ENCODE measurements around the gene RNF8.
"Not testable (repeated sequence)": the region's sequence is repeated elsewhere in the genome, so short reads cannot be mapped to it uniquely, and the experiment has no call there.

RNF8 gene

DNA sequence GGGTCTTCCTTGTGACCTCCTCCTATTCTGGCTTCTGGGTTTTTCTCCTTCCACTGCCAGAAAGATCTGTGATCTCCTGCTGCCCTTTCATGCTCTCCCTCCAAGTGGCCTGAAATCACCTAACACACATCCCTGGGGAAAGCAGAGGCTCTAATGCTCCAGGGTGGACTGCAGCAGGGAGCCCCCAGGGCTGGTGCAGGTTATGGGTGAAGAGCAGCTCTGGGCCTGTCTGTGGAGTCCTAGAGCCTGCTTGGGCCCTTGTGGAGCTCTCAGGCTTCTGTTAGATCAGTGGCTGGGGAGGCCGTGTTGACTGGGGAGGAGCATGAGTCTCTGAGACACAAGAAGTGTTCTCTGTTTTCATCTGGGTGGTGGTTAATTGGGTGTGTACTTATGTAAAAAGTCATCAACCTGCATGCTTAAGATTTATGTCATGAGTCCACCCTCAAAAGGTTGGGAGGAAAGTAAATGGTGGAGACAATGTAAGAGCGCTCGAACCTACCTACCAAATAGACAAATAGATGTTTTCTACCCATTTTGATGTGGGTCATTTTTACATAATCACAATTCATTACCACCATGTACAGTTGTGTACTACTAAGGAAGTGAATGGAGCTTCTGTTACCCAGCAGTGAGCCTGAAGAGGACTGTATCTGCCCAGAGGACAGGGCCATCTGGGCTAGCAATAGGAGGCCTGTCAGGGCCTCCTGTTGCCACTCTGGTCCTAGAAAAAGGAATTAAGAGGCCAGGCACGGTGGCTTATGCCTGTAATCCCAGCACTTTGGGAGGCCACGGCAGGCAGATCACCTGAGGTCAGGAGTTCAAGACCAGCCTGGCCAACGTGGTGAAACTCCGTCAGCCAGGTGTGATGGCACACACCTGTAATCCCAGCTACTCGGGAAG, 32.0 kb upstream of the RNF8 start:
- FAIRE-seq (no peak), DNase-seq (ENCODE audit: insufficient read length, low spot score) (no peak)

DNA sequence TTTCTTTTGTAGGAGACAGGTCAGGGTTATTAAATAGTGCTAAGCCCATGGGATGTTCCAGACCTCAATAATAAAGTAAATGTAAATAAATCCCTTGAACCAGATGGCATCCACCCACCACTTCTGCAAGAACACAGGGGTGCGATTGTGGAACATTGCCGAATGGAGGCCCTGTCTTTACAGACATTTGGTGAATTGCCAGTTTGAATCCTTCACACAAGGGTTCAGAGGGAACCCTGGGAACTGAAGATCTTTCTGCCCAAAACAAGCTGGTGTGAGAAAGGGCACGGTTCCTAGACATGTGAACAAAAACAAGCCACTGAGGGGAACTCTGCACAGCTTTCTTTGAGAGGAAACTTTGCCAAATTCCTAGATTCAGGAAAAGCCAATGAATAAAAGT, 30.2 kb upstream of the RNF8 start:
- FAIRE-seq (no peak), DNase-seq (ENCODE audit: insufficient read length, low spot score) (no peak)
- TF ChIP-seq, protein P1, sequence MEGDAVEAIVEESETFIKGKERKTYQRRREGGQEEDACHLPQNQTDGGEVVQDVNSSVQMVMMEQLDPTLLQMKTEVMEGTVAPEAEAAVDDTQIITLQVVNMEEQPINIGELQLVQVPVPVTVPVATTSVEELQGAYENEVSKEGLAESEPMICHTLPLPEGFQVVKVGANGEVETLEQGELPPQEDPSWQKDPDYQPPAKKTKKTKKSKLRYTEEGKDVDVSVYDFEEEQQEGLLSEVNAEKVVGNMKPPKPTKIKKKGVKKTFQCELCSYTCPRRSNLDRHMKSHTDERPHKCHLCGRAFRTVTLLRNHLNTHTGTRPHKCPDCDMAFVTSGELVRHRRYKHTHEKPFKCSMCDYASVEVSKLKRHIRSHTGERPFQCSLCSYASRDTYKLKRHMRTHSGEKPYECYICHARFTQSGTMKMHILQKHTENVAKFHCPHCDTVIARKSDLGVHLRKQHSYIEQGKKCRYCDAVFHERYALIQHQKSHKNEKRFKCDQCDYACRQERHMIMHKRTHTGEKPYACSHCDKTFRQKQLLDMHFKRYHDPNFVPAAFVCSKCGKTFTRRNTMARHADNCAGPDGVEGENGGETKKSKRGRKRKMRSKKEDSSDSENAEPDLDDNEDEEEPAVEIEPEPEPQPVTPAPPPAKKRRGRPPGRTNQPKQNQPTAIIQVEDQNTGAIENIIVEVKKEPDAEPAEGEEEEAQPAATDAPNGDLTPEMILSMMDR (IDR thresholded peaks at IDR 0.05; ENCODE audit: insufficient read depth, missing control alignments), result no peak

More for the DNA sequence above, 32.0 kb upstream of the RNF8 start:
- TF ChIP-seq, protein P1 (IDR thresholded peaks at IDR 0.05; ENCODE audit: insufficient read depth, missing control alignments), result no peak

DNA sequence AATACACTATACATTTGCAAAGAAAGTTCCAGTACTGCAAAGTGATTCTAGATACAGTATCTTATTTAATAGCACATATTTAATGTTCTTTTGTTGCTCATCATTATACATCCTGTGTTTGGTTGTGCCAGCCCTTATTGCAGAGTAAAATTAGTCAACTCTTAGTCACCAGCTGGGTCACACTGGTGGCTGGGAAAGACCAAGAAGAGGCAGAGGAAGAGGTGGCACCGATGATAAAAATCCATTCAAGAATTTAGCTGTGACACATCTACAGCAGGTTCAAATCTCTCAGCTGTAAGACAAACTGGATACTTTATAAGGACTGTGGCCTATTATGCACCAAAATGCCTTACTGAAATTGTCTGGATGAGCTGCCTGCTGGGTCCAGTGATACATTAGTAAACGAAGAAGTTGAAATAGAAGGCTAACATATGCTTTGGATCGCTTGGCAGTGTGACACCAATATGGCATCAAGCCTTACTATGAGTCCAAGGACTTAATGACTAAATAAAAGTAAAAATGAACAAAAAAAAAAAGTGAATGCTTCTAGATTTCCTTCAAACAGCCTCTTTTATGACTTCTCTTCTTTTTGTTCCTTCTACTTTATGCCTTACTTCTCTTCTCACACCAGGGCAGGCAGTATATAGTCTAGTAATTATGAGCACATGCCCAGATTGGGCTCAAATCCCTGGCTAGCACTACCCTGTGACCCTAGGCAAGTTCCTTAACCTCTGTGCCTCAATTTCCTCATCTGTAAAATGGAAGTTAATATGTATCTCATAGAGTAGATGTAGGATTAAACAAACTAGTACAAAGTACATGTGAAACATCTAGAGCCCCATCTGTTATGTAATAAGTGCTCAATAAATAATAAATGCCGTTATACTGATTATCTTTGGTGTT, 29.4 kb upstream of the RNF8 start:
- no peak for DNase-seq (ENCODE audit: insufficient read length, low spot score)
- no peak for FAIRE-seq
- TF ChIP-seq, protein P1 (IDR thresholded peaks at IDR 0.05; ENCODE audit: insufficient read depth, missing control alignments), result no peak

DNA sequence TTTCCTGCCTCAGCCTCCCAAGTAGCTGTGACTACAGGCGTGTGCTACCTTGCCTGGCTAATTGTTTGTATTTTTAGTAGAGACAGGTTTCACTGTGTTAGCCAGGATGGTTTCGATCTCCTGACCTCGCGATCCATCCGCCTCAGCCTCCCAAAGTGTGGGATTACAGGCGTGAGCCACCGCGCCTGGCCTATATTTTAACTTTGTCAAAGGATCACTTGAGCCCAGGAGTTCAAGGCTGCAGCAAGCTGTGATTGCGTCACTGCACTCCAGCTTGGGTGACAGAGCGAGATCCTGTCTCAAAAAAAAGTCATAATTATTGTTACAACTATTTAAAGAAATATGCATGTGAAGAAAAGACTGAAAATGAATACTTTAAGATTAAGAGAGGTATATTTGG, 23.4 kb upstream of the RNF8 start:
- not testable (repeated sequence) for DNase-seq (ENCODE audit: insufficient read length, low spot score); FAIRE-seq

DNA sequence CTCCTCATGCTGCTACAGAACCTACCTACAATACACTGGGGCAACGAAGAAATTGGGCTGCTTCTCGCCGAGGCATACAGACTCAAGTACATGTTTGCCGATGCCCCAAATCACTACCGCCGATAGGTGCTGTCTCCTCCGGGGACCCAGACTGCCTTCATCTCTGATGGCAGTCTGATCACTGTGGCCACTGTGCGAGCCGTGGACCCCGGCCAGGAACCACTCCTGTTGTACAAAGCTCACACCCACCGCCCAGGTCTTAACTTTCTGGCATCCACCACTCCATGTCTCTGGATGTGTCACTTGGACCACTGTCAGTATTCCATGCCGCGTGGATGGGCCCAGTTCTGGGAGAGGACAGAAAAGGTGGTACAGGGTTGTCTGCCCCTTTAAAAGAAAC, 22.7 kb upstream of the RNF8 start:
- TF ChIP-seq, protein P1 (IDR thresholded peaks at IDR 0.05; ENCODE audit: insufficient read depth, missing control alignments), result no peak
- DNase-seq (ENCODE audit: insufficient read length, low spot score) (no peak), FAIRE-seq (no peak)

DNA sequence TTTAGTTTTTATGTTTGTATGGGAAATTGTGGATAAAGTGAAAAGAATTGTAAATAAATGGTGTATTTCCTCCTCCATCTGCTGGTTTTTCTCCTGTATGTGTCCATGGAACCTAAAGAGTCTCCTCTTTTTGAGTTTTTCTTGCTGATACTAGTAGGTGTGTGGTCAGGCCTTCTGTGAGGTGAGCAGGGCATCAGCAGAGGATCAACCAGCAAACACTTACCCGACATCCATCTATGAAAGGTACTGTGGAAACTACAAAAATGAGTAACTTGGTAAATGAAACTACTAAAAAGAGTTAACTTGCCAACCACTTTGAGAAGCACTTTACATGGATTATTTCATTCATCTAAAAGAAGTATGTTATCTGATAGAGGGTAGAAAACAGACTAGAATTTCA, 20.9 kb upstream of the RNF8 start:
- TF ChIP-seq, protein P1 (IDR thresholded peaks at IDR 0.05; ENCODE audit: insufficient read depth, missing control alignments), result no peak
- FAIRE-seq (no peak), DNase-seq (ENCODE audit: insufficient read length, low spot score) (no peak)

DNA sequence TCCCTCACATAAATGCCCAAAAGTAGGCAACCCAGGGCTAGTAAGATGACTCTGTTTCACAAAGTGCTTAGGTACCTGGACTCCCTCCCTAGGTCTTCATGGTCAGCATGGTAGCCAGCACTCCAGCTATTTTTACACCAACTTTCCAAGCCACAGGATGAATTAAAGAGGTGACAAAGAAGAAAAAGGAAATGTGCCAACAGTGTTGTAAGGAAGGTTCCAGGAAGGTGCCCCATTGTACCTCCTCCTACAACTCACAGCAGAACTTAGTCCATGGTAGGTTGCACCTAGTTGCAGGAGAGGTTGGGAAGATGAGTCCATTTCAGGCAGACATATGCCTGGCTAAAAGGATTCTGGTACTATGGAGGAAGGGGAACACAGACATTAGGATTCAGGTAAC, 19.7 kb upstream of the RNF8 start:
- no peak for FAIRE-seq
- DNase-seq (ENCODE audit: insufficient read length, low spot score), result no peak
- TF ChIP-seq, protein P1 (IDR thresholded peaks at IDR 0.05; ENCODE audit: insufficient read depth, missing control alignments), result no peak

DNA sequence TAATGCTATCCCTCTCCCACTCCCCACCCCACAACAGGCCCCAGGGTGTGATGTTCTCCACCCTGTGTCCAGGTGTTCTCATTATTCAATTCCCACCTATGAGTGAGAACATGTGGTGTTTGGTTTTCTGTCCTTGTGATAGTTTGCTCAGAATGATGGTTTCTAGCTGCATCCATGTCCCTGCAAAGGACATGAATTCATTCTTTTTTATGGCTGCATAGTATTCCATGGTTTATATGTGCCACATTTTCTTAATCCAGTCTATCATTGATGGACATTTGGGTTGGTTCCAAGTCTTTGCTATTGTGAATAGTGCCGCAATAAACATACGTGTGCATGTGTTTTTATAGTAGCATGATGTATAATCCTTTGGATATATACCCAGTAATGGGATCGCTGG, 15.5 kb upstream of the RNF8 start:
- not testable (repeated sequence) for DNase-seq (ENCODE audit: insufficient read length, low spot score); FAIRE-seq
